GM18951 (cell line): ENCODE measurements around the gene COPA.
"Not testable (repeated sequence)": the region's sequence is repeated elsewhere in the genome, so short reads cannot be mapped to it uniquely, and the experiment has no call there.

ENCODE experiments used
- POLR2A ChIP-seq: IDR thresholded peaks from 4 replicates; pipeline ENCODE4 v1.6.1; 2011; ENCODE audit warnings: mild to moderate bottlenecking; ENCODE audit not compliant: insufficient read length, insufficient read depth; ENCODE audit errors: extremely low read depth
- in situ Hi-C: fragments of 300-500 bp; cut with MboI; formaldehyde crosslinking; loops from one replicate; pipeline ENCODE4 v1.12.0; 2022; ENCODE audit warnings: low sequenced_read_pairs, mixed read lengths, inconsistent platforms; ENCODE audit not compliant: unreplicated experiment

Gene COPA

DNA sequence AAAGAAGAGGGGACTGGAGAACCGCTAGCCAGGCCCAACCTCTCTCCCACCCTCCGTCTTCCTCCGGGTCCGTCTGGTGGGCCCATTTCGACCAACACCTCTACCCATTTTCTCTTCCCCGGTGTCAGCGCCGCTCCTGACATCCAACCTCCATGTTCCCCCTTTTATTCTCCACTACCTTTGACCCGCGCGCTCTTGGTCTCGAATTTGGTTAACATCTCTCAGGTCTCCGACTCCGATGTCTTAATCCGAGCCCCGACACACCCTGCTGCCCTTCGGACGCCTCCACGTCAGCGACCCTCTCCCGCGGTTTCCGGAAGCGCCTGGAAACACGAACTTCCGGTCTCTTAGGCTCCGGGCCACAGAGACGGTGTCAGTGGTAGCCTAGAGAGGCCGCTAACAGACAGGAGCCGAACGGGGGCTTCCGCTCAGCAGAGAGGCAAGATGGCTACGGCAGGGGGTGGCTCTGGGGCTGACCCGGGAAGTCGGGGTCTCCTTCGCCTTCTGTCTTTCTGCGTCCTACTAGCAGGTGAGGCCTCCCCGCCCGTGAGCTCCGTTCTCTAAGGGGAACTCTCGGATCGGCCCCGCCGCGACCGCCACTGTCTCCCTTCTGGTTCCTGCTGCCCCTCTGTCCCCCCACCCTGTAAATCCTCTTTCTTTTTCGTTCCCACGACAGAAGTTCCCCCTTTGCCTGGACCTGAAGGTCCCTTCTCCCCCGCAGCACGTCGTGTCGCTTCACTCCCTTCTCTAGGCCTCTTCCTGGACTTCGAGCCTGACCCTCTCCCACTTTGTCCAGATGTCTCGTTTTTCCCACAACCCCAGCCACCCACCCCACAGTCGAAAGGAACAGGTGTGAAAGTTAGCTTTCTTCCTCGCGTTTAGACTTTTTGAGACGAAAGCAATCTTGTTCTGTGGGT, at the start of gene COPA, which contains the start of gene NCSTN:
TSS of gene COPA (minus strand) at position 298 of the 917 bp plus-strand sequence. CDS start at position 218, 80 bp downstream.
TSS of gene NCSTN (plus strand) at position 431 of the 917 bp plus-strand sequence. CDS start at position 445, 14 bp downstream.
- TF ChIP-seq POLR2A: peak; percentile 85
- in situ Hi-C loops: no loop called here

DNA sequence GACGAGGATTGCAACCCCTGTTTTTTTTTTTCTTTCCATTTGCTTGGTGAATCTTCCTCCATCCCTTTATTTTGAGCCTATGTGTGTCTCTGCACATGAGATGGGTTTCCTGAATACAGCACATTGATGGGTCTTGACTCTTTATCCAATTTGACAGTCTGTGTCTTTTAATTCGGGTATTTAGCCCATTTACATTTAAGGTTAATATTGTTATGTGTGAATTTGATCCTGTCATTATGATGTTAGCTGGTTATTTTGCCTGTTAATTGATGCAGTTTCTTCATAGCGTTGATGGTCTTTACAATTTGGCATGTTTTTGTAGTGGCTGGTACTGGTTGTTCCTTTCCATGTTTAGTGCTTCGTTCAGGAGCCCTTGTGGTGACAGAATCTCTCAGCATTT, 45.4 kb upstream of the COPA start:
- in situ Hi-C loops: not testable (repeated sequence)

GRCh38 chr1:160384812-160385211, 41.8 kb upstream of the COPA start:
- in situ Hi-C loops: not testable (repeated sequence)

DNA sequence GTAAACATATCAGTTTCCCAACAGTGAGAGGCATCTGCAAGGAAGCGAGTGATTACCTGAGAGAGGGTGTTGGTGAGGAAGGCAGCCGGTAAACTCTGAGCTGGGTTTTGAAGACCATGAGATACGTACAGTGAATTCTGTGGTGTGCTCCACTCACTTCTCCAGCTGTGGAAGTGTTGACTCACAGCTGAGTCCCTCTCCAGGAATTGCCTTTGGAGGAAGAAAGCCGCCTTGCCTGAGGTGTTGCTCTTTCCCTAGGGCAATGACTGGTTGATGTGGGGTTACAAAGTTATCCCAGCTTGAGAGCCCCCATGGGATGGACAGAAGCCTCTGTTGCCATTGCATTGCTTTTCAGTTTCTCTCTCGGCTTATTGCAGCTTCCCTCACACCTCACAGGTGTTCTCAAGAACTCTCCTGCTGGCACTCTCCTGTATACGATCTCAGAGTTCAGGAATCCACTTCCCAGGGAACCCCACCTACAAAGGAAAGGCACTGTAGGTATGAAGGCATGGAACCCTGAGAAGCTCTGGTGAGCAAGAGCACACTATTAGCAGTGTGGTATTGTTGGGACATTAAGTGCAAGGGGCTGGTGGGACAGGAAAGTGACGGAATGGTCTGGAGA, 34.6 kb upstream of the COPA start:
- no peak for TF ChIP-seq POLR2A
- in situ Hi-C loops: no loop called here

- in situ Hi-C loops: no loop called here
- no peak for TF ChIP-seq POLR2A
These were observed 33.6 kb upstream of the COPA start for GRCh38 chr1:160376525-160377131.

DNA sequence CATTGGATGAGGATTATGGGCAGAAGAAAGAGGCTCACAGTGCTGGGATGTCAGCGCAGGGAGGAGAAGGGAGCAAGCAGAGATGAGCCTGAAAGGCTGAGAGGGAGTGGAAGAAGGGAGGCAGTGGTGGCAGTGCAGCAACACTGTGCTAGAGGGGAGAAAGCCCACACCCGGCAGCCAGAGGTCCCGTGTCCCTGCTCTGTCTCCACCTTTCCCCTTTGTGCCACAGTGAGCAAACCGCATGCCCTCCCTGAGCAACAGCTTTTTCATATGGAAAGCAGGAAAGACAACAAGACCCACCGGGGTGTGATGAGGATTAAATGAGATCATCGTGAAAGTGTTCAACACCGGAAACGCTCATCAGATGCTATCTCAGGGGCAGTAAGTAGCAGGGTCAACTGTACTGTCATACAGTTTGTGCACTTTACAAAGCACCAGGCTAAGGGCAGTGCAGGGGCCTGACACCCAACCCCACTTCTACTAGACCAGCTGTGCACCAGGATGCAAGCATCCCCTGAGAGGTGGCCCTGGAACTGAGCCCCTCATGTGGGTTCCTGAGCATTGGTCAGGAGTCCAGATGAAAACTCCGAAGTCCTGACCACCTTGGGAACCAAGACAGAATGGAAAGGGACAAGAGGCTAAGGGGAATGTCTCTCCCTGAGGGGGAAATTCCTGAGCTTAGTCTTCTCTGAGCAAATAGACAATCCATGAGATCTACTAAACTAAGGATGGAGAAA, 32.9 kb upstream of the COPA start:
- no peak for TF ChIP-seq POLR2A
- in situ Hi-C loops: no loop called here

DNA sequence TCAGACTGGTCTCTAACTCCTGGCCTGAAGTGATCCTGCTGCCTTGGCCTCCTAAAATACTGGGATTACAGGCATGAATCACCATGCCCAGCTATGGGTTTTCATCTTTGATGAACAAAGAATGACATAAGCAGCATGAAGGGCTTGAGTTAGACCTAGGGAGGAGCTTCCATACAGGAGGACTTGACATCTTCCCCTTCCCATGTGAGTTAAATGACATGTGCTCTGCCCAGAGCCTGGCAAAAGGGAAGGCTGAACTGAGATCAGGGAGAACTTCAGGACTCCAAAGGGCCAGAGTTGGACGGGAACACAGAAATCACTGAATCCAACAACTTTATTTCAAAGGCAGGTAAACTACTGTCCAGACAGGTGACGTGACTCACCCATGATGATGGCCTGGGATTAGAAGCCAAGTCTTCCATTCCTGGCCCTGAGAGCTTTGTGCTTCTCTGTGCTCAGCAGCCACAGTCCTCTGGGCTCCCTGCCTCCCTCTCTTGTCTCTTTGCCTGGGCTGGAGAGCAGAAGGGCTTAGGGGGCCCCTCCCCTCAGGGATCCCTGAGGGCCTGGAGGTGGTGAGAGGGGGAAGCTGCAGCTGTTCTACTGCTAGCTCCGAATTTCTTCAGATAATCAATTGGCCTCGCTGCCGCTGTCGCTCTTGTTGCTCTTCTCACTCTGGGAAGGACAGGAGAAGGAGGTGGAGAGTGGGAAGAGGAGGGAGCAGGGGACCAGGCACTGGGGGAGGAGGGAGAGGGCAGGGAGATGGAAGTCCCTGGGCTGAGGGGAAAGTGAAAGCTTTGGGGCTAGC, 31.5 kb upstream of the COPA start:
- in situ Hi-C loops: no loop called here
- no peak for TF ChIP-seq POLR2A

DNA sequence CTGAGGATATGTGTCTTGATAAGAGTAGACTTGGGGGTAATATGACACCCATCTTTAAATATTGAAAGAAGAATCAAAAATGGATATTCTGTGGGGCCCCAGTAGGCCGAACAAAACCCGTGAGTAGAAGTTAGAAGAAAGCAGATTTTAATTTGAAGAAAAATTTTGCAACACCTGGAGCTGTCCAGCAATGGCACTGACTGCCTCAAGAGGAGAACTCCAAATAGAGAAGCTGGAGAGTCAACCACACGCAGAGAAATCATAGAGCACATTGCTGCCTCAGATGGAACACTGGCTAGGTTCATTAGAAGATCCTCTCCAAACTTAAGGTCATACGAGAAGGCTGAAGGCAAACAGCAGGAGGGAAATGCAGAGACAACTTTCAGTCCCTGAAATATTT, 30.6 kb upstream of the COPA start:
- TF ChIP-seq POLR2A: no peak
- in situ Hi-C loops: no loop called here

DNA sequence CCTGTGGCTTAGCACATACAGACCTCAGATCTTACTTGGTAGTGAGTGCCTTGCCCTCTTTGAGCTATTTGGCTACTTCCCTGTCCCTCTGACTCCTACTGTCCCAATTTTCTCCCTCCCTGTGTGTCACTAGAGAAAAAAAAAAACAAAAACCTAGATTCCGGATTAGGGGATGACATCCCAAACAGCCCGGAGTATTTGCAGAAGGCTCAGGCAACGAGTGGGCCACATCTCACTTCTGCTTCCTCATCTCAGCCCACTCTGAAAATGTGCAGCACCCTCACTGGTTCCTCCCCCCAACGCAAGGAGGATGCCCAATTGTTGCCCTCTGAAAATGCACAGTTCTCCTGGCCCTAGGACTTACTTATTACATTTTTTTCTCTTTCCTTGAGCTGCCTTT, 28.7 kb upstream of the COPA start:
- in situ Hi-C loops: no loop called here
- no peak for TF ChIP-seq POLR2A

GRCh38 chr1:160371346-160371631, 28.2 kb upstream of the COPA start:
- TF ChIP-seq POLR2A: no peak
- in situ Hi-C loops: no loop called here

DNA sequence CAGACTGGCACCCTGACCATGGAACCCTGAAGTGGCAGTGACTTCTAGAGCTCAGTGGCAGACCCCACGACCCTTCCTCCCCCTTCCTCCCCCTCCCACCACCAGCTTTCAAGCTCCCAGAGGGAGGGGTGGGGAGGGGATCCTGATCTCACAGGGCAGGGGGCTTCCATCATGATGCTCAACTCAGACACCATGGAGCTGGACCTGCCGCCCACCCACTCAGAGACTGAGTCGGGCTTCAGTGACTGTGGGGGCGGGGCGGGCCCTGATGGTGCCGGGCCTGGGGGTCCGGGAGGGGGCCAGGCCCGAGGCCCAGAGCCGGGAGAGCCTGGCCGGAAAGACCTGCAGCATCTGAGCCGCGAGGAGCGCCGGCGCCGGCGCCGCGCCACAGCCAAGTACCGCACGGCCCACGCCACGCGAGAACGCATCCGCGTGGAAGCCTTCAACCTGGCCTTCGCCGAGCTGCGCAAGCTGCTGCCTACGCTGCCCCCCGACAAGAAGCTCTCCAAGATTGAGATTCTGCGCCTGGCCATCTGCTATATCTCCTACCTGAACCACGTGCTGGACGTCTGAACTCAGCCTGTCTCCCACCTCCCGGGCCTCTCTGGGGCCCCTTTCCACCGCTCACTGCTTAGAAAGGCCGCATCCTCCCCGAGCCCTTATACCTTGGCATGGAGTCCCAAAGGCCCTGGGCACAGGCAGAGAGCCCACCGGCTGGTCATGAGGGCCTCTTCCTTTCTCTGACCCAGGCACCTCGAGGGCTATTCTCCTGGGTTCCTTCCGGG, 27.7 kb upstream of the COPA start:
- no peak for TF ChIP-seq POLR2A
- in situ Hi-C loops: no loop called here

DNA sequence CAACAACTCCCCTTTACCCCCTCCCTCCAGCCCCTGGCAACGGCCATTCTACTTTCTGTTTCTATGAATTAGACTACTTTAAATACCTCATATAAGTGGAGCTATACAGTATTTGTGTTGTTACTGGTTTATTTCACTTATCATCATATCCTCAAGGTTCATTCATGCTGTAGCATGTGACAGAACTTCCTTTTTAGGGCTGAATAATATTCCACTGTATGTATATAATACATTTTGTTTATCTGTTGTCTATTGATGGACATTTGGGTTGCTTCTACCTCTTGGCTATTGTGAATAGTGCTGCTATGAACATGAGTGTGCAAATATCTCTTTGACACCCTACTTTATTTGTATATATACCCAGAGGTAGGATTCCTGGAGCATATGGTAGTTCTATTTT, 26.0 kb upstream of the COPA start:
- in situ Hi-C loops: no loop called here
- TF ChIP-seq POLR2A: no peak
